ENCODE data around the gene DHCR24. TPM values are rescaled to one million over a fixed set of nuclear protein-coding genes. Genes with fewer than 3 reads are reported as not detected.

Gene DHCR24
- total RNA-seq, 1 donor from 2014 or later = 103 TPM

- no peak for DNase-seq (ENCODE audit: low read depth in 2 of 2)
Observed at GRCh38 chr1:54846716-54847284, 40.2 kb downstream of the DHCR24 start.

- no peak for DNase-seq (ENCODE audit: low read depth in 2 of 2)
Observed at GRCh38 chr1:54846301-54846700, 40.7 kb downstream of the DHCR24 start.

GRCh38 chr1:54845772-54846171, 41.2 kb downstream of the DHCR24 start:
- no peak for DNase-seq (ENCODE audit: low read depth in 2 of 2)

DNA sequence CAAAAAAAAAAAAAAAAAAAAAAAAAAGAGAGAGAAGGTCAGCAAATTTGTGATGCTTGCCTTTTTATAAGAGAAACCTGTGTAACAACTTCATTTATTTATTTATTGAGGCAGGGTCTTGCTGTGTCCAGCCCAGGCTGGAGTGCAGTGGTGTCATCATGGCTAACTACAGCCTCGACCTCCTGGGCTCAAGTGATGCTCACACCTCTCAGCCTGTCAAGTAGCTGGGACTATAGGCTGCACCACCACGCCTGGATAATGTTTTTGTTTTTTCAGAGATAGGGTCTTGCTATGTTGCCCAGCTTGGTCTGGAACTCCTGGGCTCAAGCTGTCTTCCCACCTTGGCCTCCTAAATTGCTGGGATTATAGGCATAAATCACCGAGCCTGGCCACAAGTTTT, 42.4 kb downstream of the DHCR24 start:
- no peak for DNase-seq (ENCODE audit: low read depth in 2 of 2)

GRCh38 chr1:54843449-54843848, 43.5 kb downstream of the DHCR24 start:
- DNase-seq (ENCODE audit: low read depth in 2 of 2) = no peak

- no peak for DNase-seq (ENCODE audit: low read depth in 2 of 2)
Observed at GRCh38 chr1:54842963-54843362, 44.0 kb downstream of the DHCR24 start.

- DNase-seq (ENCODE audit: low read depth in 2 of 2) = no peak
Observed at GRCh38 chr1:54842206-54842915, 44.6 kb downstream of the DHCR24 start.

DNA sequence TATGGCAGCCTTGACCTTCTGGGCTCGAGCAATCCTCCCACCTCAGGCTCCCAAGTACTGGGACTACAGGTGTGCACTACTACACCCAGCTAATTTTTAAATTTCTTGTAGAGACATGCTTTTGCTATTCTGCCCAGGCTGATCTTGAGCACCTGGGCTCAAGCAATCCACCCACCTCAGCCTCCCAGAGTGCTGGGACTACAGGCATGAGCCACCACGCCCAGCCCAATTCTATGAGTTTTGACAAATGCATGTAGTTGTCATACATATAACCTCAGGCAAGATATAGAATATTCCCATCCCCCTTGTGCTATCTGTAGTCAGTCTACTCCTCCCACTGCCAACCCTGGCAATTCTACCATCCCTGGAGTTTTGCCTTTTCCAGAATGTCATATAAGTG, 47.2 kb downstream of the DHCR24 start:
- DNase-seq (ENCODE audit: low read depth in 2 of 2) = no peak

- DNase-seq (ENCODE audit: low read depth in 2 of 2) = no peak
Observed at GRCh38 chr1:54838565-54839180, 48.3 kb downstream of the DHCR24 start.

DNA sequence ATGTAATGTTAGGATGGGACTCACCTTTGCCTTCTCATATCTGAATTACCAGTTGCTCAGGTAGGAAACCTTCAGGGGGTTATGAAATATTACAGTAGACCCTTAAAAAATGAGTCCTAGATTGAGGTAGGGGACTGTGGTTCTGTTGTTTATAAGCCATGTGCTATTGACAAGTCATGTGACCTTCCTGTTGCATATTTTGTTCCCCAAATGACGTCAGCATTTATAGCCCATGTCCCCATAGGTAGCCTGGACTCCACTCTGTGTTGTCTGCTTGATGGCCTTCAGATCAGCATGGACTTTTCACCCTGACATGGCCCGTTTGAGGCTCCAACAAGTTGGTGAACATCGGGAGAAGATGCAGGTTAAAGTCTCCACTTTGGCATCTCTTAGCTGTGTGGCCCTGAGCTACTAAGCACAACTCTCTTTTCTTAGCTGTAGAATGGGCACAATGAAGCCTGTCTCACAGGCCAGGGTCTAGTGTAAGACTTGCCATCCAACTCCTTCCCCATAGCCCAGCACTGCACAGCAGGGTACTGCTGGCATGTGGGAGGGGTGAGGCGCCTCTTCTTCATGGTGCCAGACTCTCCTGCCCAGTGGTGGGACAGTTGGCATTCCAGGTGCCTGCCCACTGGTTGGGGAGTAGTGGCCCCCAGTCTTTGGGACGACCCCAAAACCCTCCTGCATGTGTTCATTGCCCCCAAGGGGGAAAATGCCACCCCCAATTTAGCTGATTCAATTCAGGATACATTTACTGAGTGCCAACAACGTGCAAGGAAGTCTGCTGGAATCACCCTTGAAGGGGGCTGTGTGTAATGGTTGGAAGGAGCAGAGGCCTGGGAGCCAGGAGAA, 49.8 kb downstream of the DHCR24 start:
- no peak for DNase-seq (ENCODE audit: low read depth in 2 of 2)

DNA sequence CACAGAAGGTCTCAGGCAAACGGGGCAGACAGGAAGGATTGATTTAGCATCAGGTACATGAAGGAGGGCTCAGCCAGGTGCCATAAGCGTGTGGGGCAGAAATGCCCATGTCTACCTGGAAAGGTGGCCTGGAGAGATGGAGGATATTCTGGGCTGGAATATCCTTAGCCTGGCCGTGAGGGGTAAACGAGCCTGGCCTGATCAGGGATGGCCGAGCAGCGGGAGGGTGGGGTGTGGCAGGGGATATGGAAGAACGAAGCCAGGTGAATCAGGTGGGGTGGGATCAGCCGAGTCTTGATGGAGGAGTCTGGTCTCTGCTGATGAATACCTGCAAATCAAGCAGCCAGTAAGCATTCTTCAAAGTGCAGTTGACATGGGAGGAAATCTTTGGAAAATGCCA, 50.4 kb downstream of the DHCR24 start:
- no peak for DNase-seq (ENCODE audit: low read depth in 2 of 2)

GRCh38 chr1:54835970-54836369, 51.0 kb downstream of the DHCR24 start:
- DNase-seq (ENCODE audit: low read depth in 2 of 2) = no peak

- no peak for DNase-seq (ENCODE audit: low read depth in 2 of 2)
Observed at GRCh38 chr1:54835131-54835898, 51.7 kb downstream of the DHCR24 start.

GRCh38 chr1:54834007-54834541, 52.9 kb downstream of the DHCR24 start:
- no peak for DNase-seq (ENCODE audit: low read depth in 2 of 2)

DNA sequence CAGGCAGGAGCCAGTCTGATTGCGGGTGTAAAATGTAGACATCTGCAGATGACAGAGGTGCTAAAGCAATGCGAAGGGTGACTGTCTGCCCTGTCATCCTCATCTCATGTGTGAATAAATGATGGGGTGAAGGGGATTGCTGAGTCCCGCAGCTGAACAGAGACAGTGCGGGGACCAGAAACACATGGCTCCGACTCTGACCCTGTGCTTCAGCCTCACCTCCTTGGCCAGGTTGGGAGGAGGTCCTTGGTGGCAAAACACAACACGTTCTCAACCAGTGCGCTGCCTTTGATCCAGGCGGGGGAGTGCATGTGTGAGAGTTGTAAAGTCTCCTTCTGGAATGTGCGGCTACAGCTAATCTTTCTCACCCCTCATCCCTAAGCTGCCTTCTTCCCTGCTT, 53.9 kb downstream of the DHCR24 start:
- DNase-seq (ENCODE audit: low read depth in 2 of 2) = no peak

GRCh38 chr1:54826226-54826816, 60.7 kb downstream of the DHCR24 start:
- DNase-seq (ENCODE audit: low read depth in 2 of 2) = no peak

DNA sequence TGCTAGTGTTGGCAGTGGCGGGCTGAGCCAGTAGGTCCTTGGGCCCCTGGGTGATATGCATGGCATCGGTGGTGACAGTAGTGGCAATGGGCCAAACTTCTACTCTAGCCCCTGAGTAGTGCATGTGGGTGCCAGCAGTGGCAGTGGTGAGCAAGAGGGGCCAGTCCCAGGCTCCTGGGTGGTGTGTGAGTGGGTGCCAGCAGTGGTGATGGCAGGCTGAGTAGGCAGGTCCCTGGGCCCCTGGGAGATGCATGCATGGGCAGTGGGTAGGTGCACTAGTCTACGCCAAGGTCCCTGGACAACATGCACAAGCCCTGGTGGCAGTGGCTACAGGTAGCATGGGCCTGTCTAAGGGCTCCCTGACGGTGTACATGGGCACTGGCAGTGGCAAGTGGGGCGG, 61.3 kb downstream of the DHCR24 start:
- DNase-seq (ENCODE audit: low read depth in 2 of 2) = no peak

GRCh38 chr1:54823670-54824069, 63.3 kb downstream of the DHCR24 start:
- no peak for DNase-seq (ENCODE audit: low read depth in 2 of 2)

GRCh38 chr1:54819733-54820132, 67.3 kb downstream of the DHCR24 start:
- DNase-seq (ENCODE audit: low read depth in 2 of 2) = no peak

- no peak for DNase-seq (ENCODE audit: low read depth in 2 of 2)
Observed at GRCh38 chr1:54819195-54819536, 67.8 kb downstream of the DHCR24 start.
